ENCODE results near the gene PICALM. TPM values are rescaled to one million over a fixed set of nuclear protein-coding genes. Genes with fewer than 3 reads are reported as not detected.
A peak's percentile ranks its signal among the peaks of the same experiment; 100 is the strongest.

PICALM gene
- total and polyA plus RNA-seq, 10 of the 15 experiments (the other 5 are each of a cell fraction or from before 2014, with no cell fraction given): 4.3 to 150 (median 41.8) TPM

DNA sequence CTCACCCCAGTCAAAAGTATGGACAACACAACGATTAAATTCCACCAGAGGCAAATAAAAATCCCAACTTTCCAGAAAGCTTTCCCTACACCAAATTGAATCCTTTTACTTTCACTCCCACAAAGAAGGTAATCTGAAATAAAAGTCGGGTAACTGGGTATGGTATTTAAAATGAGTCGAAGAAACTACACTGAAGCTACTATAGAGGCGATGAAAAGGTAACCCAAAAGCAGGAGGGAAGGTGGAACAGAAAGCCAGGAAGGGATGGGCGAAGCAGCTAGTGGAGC is 1.1 kb downstream of the PICALM start:
- no peaks in the 10 kb centered on the region for H3K27me3 ChIP-seq (replicated peaks in 1 of 2; ENCODE audit: control insufficient read depth in 2 of 2, insufficient read depth in 2 of 2, low read length in 1 of 2)
- peak overlapping the region; percentile 12; the same call in 1 of the 2 replicates for H3K4me2 ChIP-seq (ENCODE audit: control insufficient read depth, insufficient read depth)
- DNase-seq (ENCODE audit: low read depth, low spot score) (no peak), FAIRE-seq (no peak), ATAC-seq (no peak)
- BruUV-seq (replicated peaks): no TSS peak
- ChIA-PET POLR2A (interaction anchor here (0.5 to 4.4 kb wide), 15 partner anchors 15 to 179 kb away, joined by 3 to 40 read pairs (median 4); partner anchors contain the start of gene EED), RAD21 (ENCODE audit: unreplicated experiment) (interaction anchor here (0.6 to 5.1 kb wide), 25 partner anchors 9 to 227 kb away, joined by 3 to 64 read pairs (median 5); partner anchors contain the start of gene EED), SMC1A (ENCODE audit: uncharacterized antibody, unreplicated experiment) (interaction anchor here (0.6 to 7.4 kb wide), 36 partner anchors 9 to 199 kb away, joined by 3 to 91 read pairs (median 6); no protein-coding TSS in a partner anchor), CTCF (interaction anchor here (0.9 to 5.9 kb wide), 22 partner anchors 9 to 225 kb away, joined by 3 to 76 read pairs (median 5); no protein-coding TSS in a partner anchor)
- H3K27ac ChIP-seq (ENCODE audit: control insufficient read depth, insufficient read depth): peak overlapping the region; percentile 80
- peaks cover 10% of the 10 kb centered on the region for H3K4me1 ChIP-seq (ENCODE audit: control insufficient read depth, insufficient read depth, low read length)
- H2AFZ ChIP-seq (ENCODE audit: control insufficient read depth, low read depth, low read length): no peak overlapping the region
- peak overlapping the region; percentile 70 for H3K9ac ChIP-seq (ENCODE audit: control insufficient read depth, insufficient read depth, low read length)
- H3K4me3 ChIP-seq: peak overlapping the region; percentile 95
- H3K9me3 ChIP-seq (replicated peaks; ENCODE audit: control insufficient read depth, insufficient read depth, low read length): no peaks in the 10 kb centered on the region
- TF ChIP-seq BHLHE40 (IDR thresholded peaks at IDR 0.05; ENCODE audit: borderline replicate concordance in 1 of 2, low read depth in 2 of 2, low read length in 1 of 2) (no peak), CHD1 (IDR thresholded peaks at IDR 0.05; ENCODE audit: low read depth, low read length) (no peak), ETV6 (conservative IDR thresholded peaks at IDR 0.05 in 1 of 2, IDR thresholded peaks at IDR 0.05 in 1 of 2; ENCODE audit: borderline replicate concordance in 1 of 2, low read depth in 1 of 2) (no peak), HDGF (IDR thresholded peaks at IDR 0.05) (no peak), EZH2 (IDR thresholded peaks at IDR 0.05; ENCODE audit: borderline replicate concordance, control insufficient read depth, low read depth, low read length) (no peak), TCF12 (IDR thresholded peaks at IDR 0.05; ENCODE audit: low read depth, low read length) (no peak), SMARCA5 (IDR thresholded peaks at IDR 0.05) (no peak), CBFB (IDR thresholded peaks at IDR 0.05; ENCODE audit: low read depth) (no peak), EED (IDR thresholded peaks at IDR 0.05; ENCODE audit: low read depth) (peak; percentile 83), KDM1A (IDR thresholded peaks at IDR 0.05; ENCODE audit: borderline replicate concordance) (no peak), TARDBP (IDR thresholded peaks at IDR 0.05; ENCODE audit: borderline replicate concordance) (no peak), MXI1 (IDR thresholded peaks at IDR 0.05; ENCODE audit: low read depth, low read length) (0 out of 2 replicates have a peak, but pooled peaks have one; percentile 5), RBBP5 (conservative IDR thresholded peaks at IDR 0.05) (no peak)
- TF ChIP-seq, protein P1, sequence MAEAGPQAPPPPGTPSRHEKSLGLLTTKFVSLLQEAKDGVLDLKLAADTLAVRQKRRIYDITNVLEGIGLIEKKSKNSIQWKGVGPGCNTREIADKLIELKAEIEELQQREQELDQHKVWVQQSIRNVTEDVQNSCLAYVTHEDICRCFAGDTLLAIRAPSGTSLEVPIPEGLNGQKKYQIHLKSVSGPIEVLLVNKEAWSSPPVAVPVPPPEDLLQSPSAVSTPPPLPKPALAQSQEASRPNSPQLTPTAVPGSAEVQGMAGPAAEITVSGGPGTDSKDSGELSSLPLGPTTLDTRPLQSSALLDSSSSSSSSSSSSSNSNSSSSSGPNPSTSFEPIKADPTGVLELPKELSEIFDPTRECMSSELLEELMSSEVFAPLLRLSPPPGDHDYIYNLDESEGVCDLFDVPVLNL (IDR thresholded peaks at IDR 0.05; ENCODE audit: low read depth, low read length): no peak
- TF ChIP-seq, protein P2, sequence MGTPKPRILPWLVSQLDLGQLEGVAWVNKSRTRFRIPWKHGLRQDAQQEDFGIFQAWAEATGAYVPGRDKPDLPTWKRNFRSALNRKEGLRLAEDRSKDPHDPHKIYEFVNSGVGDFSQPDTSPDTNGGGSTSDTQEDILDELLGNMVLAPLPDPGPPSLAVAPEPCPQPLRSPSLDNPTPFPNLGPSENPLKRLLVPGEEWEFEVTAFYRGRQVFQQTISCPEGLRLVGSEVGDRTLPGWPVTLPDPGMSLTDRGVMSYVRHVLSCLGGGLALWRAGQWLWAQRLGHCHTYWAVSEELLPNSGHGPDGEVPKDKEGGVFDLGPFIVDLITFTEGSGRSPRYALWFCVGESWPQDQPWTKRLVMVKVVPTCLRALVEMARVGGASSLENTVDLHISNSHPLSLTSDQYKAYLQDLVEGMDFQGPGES (IDR thresholded peaks at IDR 0.05): no peak
- TF ChIP-seq, protein P3, sequence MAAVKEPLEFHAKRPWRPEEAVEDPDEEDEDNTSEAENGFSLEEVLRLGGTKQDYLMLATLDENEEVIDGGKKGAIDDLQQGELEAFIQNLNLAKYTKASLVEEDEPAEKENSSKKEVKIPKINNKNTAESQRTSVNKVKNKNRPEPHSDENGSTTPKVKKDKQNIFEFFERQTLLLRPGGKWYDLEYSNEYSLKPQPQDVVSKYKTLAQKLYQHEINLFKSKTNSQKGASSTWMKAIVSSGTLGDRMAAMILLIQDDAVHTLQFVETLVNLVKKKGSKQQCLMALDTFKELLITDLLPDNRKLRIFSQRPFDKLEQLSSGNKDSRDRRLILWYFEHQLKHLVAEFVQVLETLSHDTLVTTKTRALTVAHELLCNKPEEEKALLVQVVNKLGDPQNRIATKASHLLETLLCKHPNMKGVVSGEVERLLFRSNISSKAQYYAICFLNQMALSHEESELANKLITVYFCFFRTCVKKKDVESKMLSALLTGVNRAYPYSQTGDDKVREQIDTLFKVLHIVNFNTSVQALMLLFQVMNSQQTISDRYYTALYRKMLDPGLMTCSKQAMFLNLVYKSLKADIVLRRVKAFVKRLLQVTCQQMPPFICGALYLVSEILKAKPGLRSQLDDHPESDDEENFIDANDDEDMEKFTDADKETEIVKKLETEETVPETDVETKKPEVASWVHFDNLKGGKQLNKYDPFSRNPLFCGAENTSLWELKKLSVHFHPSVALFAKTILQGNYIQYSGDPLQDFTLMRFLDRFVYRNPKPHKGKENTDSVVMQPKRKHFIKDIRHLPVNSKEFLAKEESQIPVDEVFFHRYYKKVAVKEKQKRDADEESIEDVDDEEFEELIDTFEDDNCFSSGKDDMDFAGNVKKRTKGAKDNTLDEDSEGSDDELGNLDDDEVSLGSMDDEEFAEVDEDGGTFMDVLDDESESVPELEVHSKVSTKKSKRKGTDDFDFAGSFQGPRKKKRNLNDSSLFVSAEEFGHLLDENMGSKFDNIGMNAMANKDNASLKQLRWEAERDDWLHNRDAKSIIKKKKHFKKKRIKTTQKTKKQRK (IDR thresholded peaks at IDR 0.05; ENCODE audit: low read depth, low read length): no peak
- no peaks in the 10 kb centered on the region for H4K20me1 ChIP-seq (ENCODE audit: control insufficient read depth, insufficient read depth)
- in situ Hi-C loops (cut with MboI) (no loop called here), intact Hi-C loops (cut with micrococcal nuclease; ENCODE audit: unreplicated experiment) (loop anchor here (1.0 to 2.0 kb wide), 3 partner anchors 24 to 177 kb away; partner anchors contain the start of gene EED)
- WGBS (ENCODE audit: insufficient coverage, insufficient replicate concordance, low lambda C conversion rate, missing lambda C conversion rate): 2% methylated on average over 4 of the region's 5 CpGs
- H3K79me2 ChIP-seq (ENCODE audit: control insufficient read depth, insufficient read depth, low read length): peaks cover 62% of the 10 kb centered on the region
- no peaks in the 10 kb centered on the region for H3K36me3 ChIP-seq (ENCODE audit: control insufficient read depth in 2 of 2, insufficient read depth in 2 of 2, low read length in 1 of 2)

All from GM12878 (cell line).